Nephron (organoid): ENCODE measurements around the gene GRXCR2.

Source experiments
- H3K27ac Mint-ChIP-seq, 3 experiments: 2 replicates each; pipeline ENCODE4 v1.8.0; 2020; ENCODE audit warnings: mixed read lengths in 3 of 3, mild to moderate bottlenecking in 2 of 3, moderate library complexity in 1 of 3
- H3K27me3 Mint-ChIP-seq: 2 replicates; pipeline ENCODE4 v1.8.0; 2021; ENCODE audit warnings: low read depth, mild to moderate bottlenecking, moderate library complexity, mixed read lengths
- H3K36me3 Mint-ChIP-seq: 2 replicates; pipeline ENCODE4 v1.8.0; 2020; ENCODE audit warnings: low read depth, mixed read lengths
- H3K4me1 Mint-ChIP-seq: 2 replicates; pipeline ENCODE4 v1.8.0; 2020; ENCODE audit warnings: mixed read lengths
- H3K4me3 Mint-ChIP-seq, 3 experiments: 2 replicates each; pipeline ENCODE4 v1.8.0; 2020; ENCODE audit warnings: mild to moderate bottlenecking in 3 of 3, mixed read lengths in 3 of 3, moderate library complexity in 2 of 3
- H3K9me3 Mint-ChIP-seq: 2 replicates; pipeline ENCODE4 v1.8.0; 2020; ENCODE audit warnings: mixed read lengths
- CTCF ChIP-seq, 3 experiments: fragments of 200-600 bp; sonication (generic); IDR thresholded peaks; one replicate each; pipeline ENCODE4 v1.5.0; 2021; ENCODE audit warnings: antibody characterized with exemption in 3 of 3; ENCODE audit not compliant: unreplicated experiment in 3 of 3

Gene GRXCR2

GRCh38 chr5:145834554-145834916 lies 38.3 kb downstream of the GRXCR2 start:
- H3K27ac Mint-ChIP-seq, result no peak overlapping the region
- peak overlapping the region; percentile 73 to 87 (median 85) for H3K4me3 Mint-ChIP-seq
- H3K27me3 Mint-ChIP-seq, result no peaks in the 10 kb centered on the region
- no peak for TF ChIP-seq CTCF (IDR thresholded peaks at IDR 0.05; ENCODE audit: unreplicated experiment in 3 of 3)
- no peaks in the 10 kb centered on the region for H3K36me3 Mint-ChIP-seq
- no peaks in the 10 kb centered on the region for H3K9me3 Mint-ChIP-seq
- peaks cover 22% of the 10 kb centered on the region for H3K4me1 Mint-ChIP-seq

DNA sequence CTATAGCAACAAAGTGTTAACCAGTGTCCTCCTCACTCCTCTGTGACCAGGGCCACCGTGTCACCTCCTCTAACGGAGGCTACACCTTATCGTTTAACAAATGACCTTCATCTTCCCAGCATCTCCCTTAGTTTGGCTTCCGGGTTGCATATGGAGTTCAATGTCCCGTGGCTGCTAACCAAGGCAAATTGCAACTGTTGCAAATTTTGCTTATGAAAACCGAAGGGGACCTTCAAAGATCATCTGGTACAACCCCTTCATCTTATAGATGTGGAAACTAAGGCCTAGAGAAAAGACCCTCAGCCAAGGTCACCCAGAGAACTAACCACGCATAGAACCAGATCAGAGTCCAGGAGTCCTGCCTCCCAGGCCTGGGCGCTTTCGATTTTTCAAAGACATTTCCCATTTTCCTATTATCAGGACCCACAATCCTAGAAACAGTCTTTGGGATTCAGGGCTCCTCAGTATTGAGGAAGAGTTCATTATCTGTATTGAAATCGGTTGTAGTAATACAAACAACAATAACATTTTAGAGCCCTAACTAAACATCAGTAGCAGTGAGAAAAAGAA lies 39.1 kb downstream of the GRXCR2 start:
- H3K4me1 Mint-ChIP-seq, result peaks cover 25% of the 10 kb centered on the region
- peak overlapping the region in 2 of 3 experiments; percentile 16 for H3K27ac Mint-ChIP-seq
- no peaks in the 10 kb centered on the region for H3K9me3 Mint-ChIP-seq
- no peaks in the 10 kb centered on the region for H3K36me3 Mint-ChIP-seq
- no peak for TF ChIP-seq CTCF (IDR thresholded peaks at IDR 0.05; ENCODE audit: unreplicated experiment in 3 of 3)
- H3K27me3 Mint-ChIP-seq, result no peaks in the 10 kb centered on the region
- peak overlapping the region; percentile 73 to 87 (median 85) for H3K4me3 Mint-ChIP-seq

- H3K4me1 Mint-ChIP-seq, result peaks cover 25% of the 10 kb centered on the region
- H3K27ac Mint-ChIP-seq, result peak overlapping the region; percentile 11 to 48 (median 17)
- H3K4me3 Mint-ChIP-seq, result peak overlapping the region in 1 of 3 experiments; percentile 22
- no peaks in the 10 kb centered on the region for H3K9me3 Mint-ChIP-seq
- TF ChIP-seq CTCF (IDR thresholded peaks at IDR 0.05; ENCODE audit: unreplicated experiment in 3 of 3), result no peak
- no peaks in the 10 kb centered on the region for H3K36me3 Mint-ChIP-seq
- no peaks in the 10 kb centered on the region for H3K27me3 Mint-ChIP-seq
Observed at GRCh38 chr5:145830594-145830993, 42.2 kb downstream of the GRXCR2 start.

- no peaks in the 10 kb centered on the region for H3K9me3 Mint-ChIP-seq
- H3K4me1 Mint-ChIP-seq, result peaks cover 30% of the 10 kb centered on the region
- no peak overlapping the region for H3K4me3 Mint-ChIP-seq
- no peaks in the 10 kb centered on the region for H3K27me3 Mint-ChIP-seq
- H3K36me3 Mint-ChIP-seq, result no peaks in the 10 kb centered on the region
- H3K27ac Mint-ChIP-seq, result peak overlapping the region in 2 of 3 experiments; percentile 11 to 17
- TF ChIP-seq CTCF (IDR thresholded peaks at IDR 0.05; ENCODE audit: unreplicated experiment in 3 of 3), result no peak
Observed at GRCh38 chr5:145829708-145830361, 43.0 kb downstream of the GRXCR2 start.

- H3K4me1 Mint-ChIP-seq, result peaks cover 27% of the 10 kb centered on the region
- no peak for TF ChIP-seq CTCF (IDR thresholded peaks at IDR 0.05; ENCODE audit: unreplicated experiment in 3 of 3)
- no peaks in the 10 kb centered on the region for H3K9me3 Mint-ChIP-seq
- H3K36me3 Mint-ChIP-seq, result peaks cover 3% of the 10 kb centered on the region
- no peaks in the 10 kb centered on the region for H3K27me3 Mint-ChIP-seq
- H3K4me3 Mint-ChIP-seq, result no peak overlapping the region
- H3K27ac Mint-ChIP-seq, result no peak overlapping the region
Observed at GRCh38 chr5:145826895-145827674, 45.7 kb downstream of the GRXCR2 start.
